ENCODE measurements around the gene FOXP2. TPM values are rescaled to one million over a fixed set of nuclear protein-coding genes. Genes with fewer than 3 reads are reported as not detected.

FOXP2 gene
- polyA plus RNA-seq, 3 donors: not detected

- Mint-ChIP-seq H3K36me3 (no peaks in the 10 kb centered on the region), H3K4me3 (no peak overlapping the region), H3K4me1 (no peaks in the 10 kb centered on the region), H3K9me3 (peaks cover 0 to 4% (median 0%) of the 10 kb centered on the region in 7 donors), H3K27ac (no peak overlapping the region), H3K27me3 (ENCODE audit: low read depth in 3 of 3) (no peaks in the 10 kb centered on the region)
- Histone ChIP-seq H3K79me2 (ENCODE audit: insufficient read depth, low read length) (no peaks in the 10 kb centered on the region), H3K4me1 (ENCODE audit: control insufficient read depth in 1 of 2, insufficient read depth in 2 of 2, low read length in 2 of 2) (no peaks in the 10 kb centered on the region), H3K4me2 (replicated peaks; ENCODE audit: extremely low read depth, low read length, poor library complexity, severe bottlenecking) (no peak overlapping the region), H3K4me3 (replicated peaks in 1 of 3; ENCODE audit: low read depth in 2 of 3, low read length in 3 of 3) (no peak overlapping the region), H3K36me3 (replicated peaks in 1 of 2; ENCODE audit: control insufficient read depth in 1 of 2, insufficient read depth in 2 of 2, low read length in 2 of 2) (no peaks in the 10 kb centered on the region), H3K27ac (ENCODE audit: low read depth in 1 of 2, low read length in 2 of 2) (no peak overlapping the region), H3K27me3 (ENCODE audit: control insufficient read depth in 2 of 2, insufficient read depth in 2 of 2, low read length in 2 of 2) (no peaks in the 10 kb centered on the region), H4K20me1 (ENCODE audit: insufficient read depth, low read length) (no peaks in the 10 kb centered on the region), H3K9me3 (replicated peaks in 1 of 2; ENCODE audit: control insufficient read depth in 1 of 2, insufficient read depth in 1 of 2, low read length in 2 of 2) (no peaks in the 10 kb centered on the region), H2AFZ (ENCODE audit: insufficient read depth, low read depth, low read length, poor library complexity, severe bottlenecking) (no peak overlapping the region), H3K9ac (ENCODE audit: insufficient read depth, low read length, poor library complexity, severe bottlenecking) (no peak overlapping the region)
- intact Hi-C loops (cut with micrococcal nuclease): no loop called here
- no CpG with 5 or more reads among the region's 6 CpGs for WGBS (ENCODE audit: insufficient coverage)
- DNase-seq: no peak
- TF ChIP-seq CTCF (IDR thresholded peaks at IDR 0.05): no peak
Observed at GRCh38 chr7:114472896-114473512, 58.4 kb downstream of the FOXP2 start.

GRCh38 chr7:114478384-114478783 lies 63.8 kb downstream of the FOXP2 start:
- Mint-ChIP-seq H3K4me1 (no peaks in the 10 kb centered on the region), H3K27me3 (ENCODE audit: low read depth in 3 of 3) (no peaks in the 10 kb centered on the region), H3K27ac (no peak overlapping the region), H3K4me3 (no peak overlapping the region), H3K9me3 (peaks cover 0 to 5% (median 0%) of the 10 kb centered on the region in 7 donors), H3K36me3 (no peaks in the 10 kb centered on the region)
- no peak overlapping the region for H3K4me2 ChIP-seq (replicated peaks; ENCODE audit: extremely low read depth, low read length, poor library complexity, severe bottlenecking)
- H3K4me3 ChIP-seq (replicated peaks in 1 of 3; ENCODE audit: low read depth in 2 of 3, low read length in 3 of 3): no peak overlapping the region
- H3K27ac ChIP-seq (ENCODE audit: low read depth in 1 of 2, low read length in 2 of 2): no peak overlapping the region
- H2AFZ ChIP-seq (ENCODE audit: insufficient read depth, low read depth, low read length, poor library complexity, severe bottlenecking): no peak overlapping the region
- DNase-seq: no peak
- H3K9ac ChIP-seq (ENCODE audit: insufficient read depth, low read length, poor library complexity, severe bottlenecking): no peak overlapping the region
- TF ChIP-seq CTCF (IDR thresholded peaks at IDR 0.05): no peak
- intact Hi-C loops (cut with micrococcal nuclease): no loop called here
- H3K9me3 ChIP-seq (replicated peaks in 1 of 2; ENCODE audit: control insufficient read depth in 1 of 2, insufficient read depth in 1 of 2, low read length in 2 of 2): no peaks in the 10 kb centered on the region
- H3K4me1 ChIP-seq (ENCODE audit: control insufficient read depth in 1 of 2, insufficient read depth in 2 of 2, low read length in 2 of 2): no peaks in the 10 kb centered on the region
- H3K79me2 ChIP-seq (ENCODE audit: insufficient read depth, low read length): no peaks in the 10 kb centered on the region
- H4K20me1 ChIP-seq (ENCODE audit: insufficient read depth, low read length): no peaks in the 10 kb centered on the region
- H3K36me3 ChIP-seq (replicated peaks in 1 of 2; ENCODE audit: control insufficient read depth in 1 of 2, insufficient read depth in 2 of 2, low read length in 2 of 2): no peaks in the 10 kb centered on the region
- H3K27me3 ChIP-seq (ENCODE audit: control insufficient read depth in 2 of 2, insufficient read depth in 2 of 2, low read length in 2 of 2): no peaks in the 10 kb centered on the region
